HepG2 (cell line): ENCODE results near the gene DSCAM. TPM values are rescaled to one million over a fixed set of nuclear protein-coding genes. Genes with fewer than 3 reads are reported as not detected.

Source experiments
- ATAC-seq: fragments of 200-7000 bp; cut with Tn5 transposase; 3 replicates; pipeline ENCODE4 v1.9.1; 2020; ENCODE audit warnings: mild to moderate bottlenecking, moderate library complexity
- BruUV-seq: library from RNA; stranded (reverse); fragments of 400-500 nt; replicated peaks from 2 replicates; lab custom pipeline; 2021; lab: Mats Ljungman, UMichigan
- CTCF ChIA-PET: fragments of 300-600 bp; formaldehyde crosslinking; extraction: SDS; loops from one replicate; lab custom pipeline; 2021; ENCODE audit warnings: low total read pairs, inconsistent platforms, low intra/inter-chr PET ratio; lab: Yijun Ruan, JAX
- POLR2A ChIA-PET: fragments of 350-600 bp; sonication (Branson Sonifier 250); formaldehyde crosslinking; loops from one replicate; lab custom pipeline; 2020; ENCODE audit warnings: antibody characterized with exemption, inconsistent platforms; lab: Yijun Ruan, JAX
- DNase-seq: peaks from one replicate; pipeline ENCODE4 v3.0.0-alpha.2; 2015; ENCODE audit warnings: low spot score
- FAIRE-seq: peaks from 3 replicates; lab custom pipeline; 2011; peaks lifted over from hg19 to GRCh38; lab: Jason Lieb, UNC
- H2AFZ ChIP-seq: one replicate; pipeline ENCODE4 v1.6.1; 2011; ENCODE audit warnings: low read length, inconsistent platforms
- H3K27ac ChIP-seq: fragments of 300-600 bp; 3 replicates; pipeline ENCODE4 v1.8.0; 2011; ENCODE audit warnings: mixed run types, mild to moderate bottlenecking, mixed read lengths, low read length, inconsistent platforms; ENCODE audit not compliant: insufficient read depth; ENCODE audit errors: extremely low read length
- H3K27me3 ChIP-seq, 2 experiments: fragments of 200-600 bp in 1 of 2; 2 replicates in 1 of 2; 3 replicates in 1 of 2; pipeline versions ENCODE4 v1.6.0 to v1.8.0; 2011; ENCODE audit warnings: low read length in 2 of 2, mild to moderate bottlenecking in 2 of 2, moderate library complexity in 2 of 2, inconsistent platforms in 1 of 2; ENCODE audit not compliant: insufficient read depth in 2 of 2, control insufficient read depth in 1 of 2
- H3K36me3 ChIP-seq, 2 experiments: fragments of 200-600 bp in 1 of 2; replicated peaks in 1 of 2; 2 replicates in 1 of 2; 3 replicates in 1 of 2; pipeline versions ENCODE4 v1.5.1 to v1.8.0; 2011; ENCODE audit warnings: low read length in 2 of 2, inconsistent platforms in 1 of 2; ENCODE audit not compliant: insufficient read depth in 2 of 2, control insufficient read depth in 1 of 2
- H3K4me1 ChIP-seq: 2 replicates; pipeline ENCODE4 v1.5.1; 2012; ENCODE audit warnings: low read length, inconsistent platforms; ENCODE audit not compliant: insufficient read depth
- H3K4me2 ChIP-seq: 2 replicates; pipeline ENCODE4 v1.6.0; 2011; ENCODE audit warnings: low read depth, low read length, inconsistent platforms
- H3K4me3 ChIP-seq, 3 experiments: fragments of 200-600 bp in 1 of 3; sonication (generic), shearing (Covaris generic) in 1 of 3; replicated peaks in 1 of 3; 2 replicates each; pipeline ENCODE4 v1.5.1; 2011 to 2016; ENCODE audit warnings: low read length in 3 of 3, inconsistent platforms in 2 of 3, low read depth in 2 of 3, mild to moderate bottlenecking in 2 of 3, control low read depth in 1 of 3, mixed read lengths in 1 of 3; ENCODE audit not compliant: insufficient read depth in 1 of 3
- H3K79me2 ChIP-seq: one replicate; pipeline ENCODE4 v1.6.1; 2011; ENCODE audit warnings: low read length, inconsistent platforms; ENCODE audit not compliant: insufficient read depth
- H3K9ac ChIP-seq: 2 replicates; pipeline ENCODE4 v1.6.0; 2011; ENCODE audit warnings: mild to moderate bottlenecking, low read depth, low read length, inconsistent platforms; ENCODE audit not compliant: insufficient read depth
- H3K9me3 ChIP-seq: 2 replicates; pipeline ENCODE4 v1.5.1; 2012; ENCODE audit warnings: mild to moderate bottlenecking, low read length
- H4K20me1 ChIP-seq: 2 replicates; pipeline ENCODE4 v1.6.0; 2011; ENCODE audit warnings: inconsistent platforms, mild to moderate bottlenecking, low read length, moderate library complexity; ENCODE audit not compliant: insufficient read depth
- HNRNPL ChIP-seq: fragments of 200-400 bp; formaldehyde crosslinking; IDR thresholded peaks from 2 replicates; pipeline ENCODE4 v1.6.1; 2017; ENCODE audit warnings: mild to moderate bottlenecking, low read depth, low read length
- KDM3A ChIP-seq: IDR thresholded peaks from 2 replicates; pipeline ENCODE4 v1.6.1; 2018; ENCODE audit warnings: low read depth, missing compliant biosample characterization
- MZF1 ChIP-seq: sonication (generic); formaldehyde crosslinking; IDR thresholded peaks from 2 replicates; pipeline ENCODE4 v1.8.1; 2023; ENCODE audit warnings: mild to moderate bottlenecking, missing genetic modification reagents, borderline replicate concordance
- PHB2 ChIP-seq: fragments of 450-650 bp; IDR thresholded peaks from 2 replicates; pipeline ENCODE4 v1.6.1; 2018; ENCODE audit not compliant: partially characterized antibody
- PHF21A ChIP-seq: sonication (generic); formaldehyde crosslinking; IDR thresholded peaks from 2 replicates; pipeline ENCODE4 v1.5.0; 2020; ENCODE audit warnings: mild to moderate bottlenecking, missing genetic modification reagents
- RNF2 ChIP-seq: fragments of 450-650 bp; conservative IDR thresholded peaks from 2 replicates; pipeline ENCODE4 v1.6.1; 2016; ENCODE audit warnings: low read depth
- SATB2 ChIP-seq: sonication (generic); formaldehyde crosslinking; IDR thresholded peaks from 2 replicates; pipeline ENCODE4 v1.5.0; 2020; ENCODE audit warnings: missing genetic modification reagents
- SNRNP70 ChIP-seq: fragments of 200-400 bp; formaldehyde crosslinking; IDR thresholded peaks from 2 replicates; pipeline ENCODE4 v1.6.1; 2017; ENCODE audit warnings: mild to moderate bottlenecking, low read depth, low read length, moderate library complexity
- TAF15 ChIP-seq: fragments of 200-400 bp; formaldehyde crosslinking; IDR thresholded peaks from one replicate; pipeline ENCODE4 v1.6.1; 2018; ENCODE audit warnings: mild to moderate bottlenecking, low read depth, low read length; ENCODE audit not compliant: poor library complexity, severe bottlenecking
- ZBTB7B ChIP-seq: sonication (generic); formaldehyde crosslinking; IDR thresholded peaks from 2 replicates; pipeline ENCODE4 v1.4.0; 2020; ENCODE audit warnings: missing genetic modification reagents
- ZNF546 ChIP-seq: sonication (generic); formaldehyde crosslinking; conservative IDR thresholded peaks from 2 replicates; pipeline ENCODE4 v1.8.1; 2023; ENCODE audit warnings: mild to moderate bottlenecking, missing genetic modification reagents
- WGBS: methylation state at CpG from one replicate; pipeline ENCODE4 v1.1.6; 2017; ENCODE audit warnings: low lambda C conversion rate; 5-methylcytosine and 5-hydroxymethylcytosine counted together
- in situ Hi-C: cut with HindIII; loops from 2 replicates; pipeline ENCODE4 v1.10.0; 2017; ENCODE audit warnings: low pct_unique_long_range_greater_than_20kb; ENCODE audit not compliant: extremely low pct_ligation_motif_present
- intact Hi-C: fragments of 100-400 bp; cut with micrococcal nuclease; formaldehyde crosslinking; loops from one replicate; pipeline ENCODE4 v1.10.0; 2022; ENCODE audit not compliant: unreplicated experiment
- polyA plus RNA-seq, 8 experiments: library from polyadenylated mRNA; depleted of rRNA in 3 of 8; stranded (reverse) in 7 of 8; unstranded in 1 of 8; fragments of >200 nt; fragmentation: Illumina TruSeq in 4 of 8; extraction: Trizol in 4 of 8; gene quantifications; 2 replicates each; pipeline versions ENCODE4 v1.2.1 to v1.2.3, GENCODE V29; 2011 to 2016; ENCODE audit warnings: low read depth in 4 of 8, missing spikeins in 1 of 8, mixed read lengths in 1 of 8; ENCODE audit not compliant: insufficient read depth in 1 of 8
- total RNA-seq, 5 experiments: library from RNA; depleted of rRNA; stranded (reverse); fragments of >200 nt; fragmentation: Illumina TruSeq; extraction: Trizol; gene quantifications; 2 replicates each; pipeline ENCODE4 v1.2.3, GENCODE V29; 2016; ENCODE audit warnings: low read depth in 1 of 5
- TF ChIP-seq, protein P1 (sequence below): sonication (generic); formaldehyde crosslinking; IDR thresholded peaks from 2 replicates; pipeline ENCODE4 v1.4.0; 2020; ENCODE audit warnings: missing genetic modification reagents

The DSCAM gene
- total and polyA plus RNA-seq, 2 of the 13 experiments (the other 11 are each of a cell fraction or from before 2014, with no cell fraction given), result not detected

GRCh38 chr21:40052276-40052675, 794.7 kb downstream of the DSCAM start:
- in situ Hi-C loops, result no loop called here
- no peak overlapping the region for H3K27ac ChIP-seq
- H2AFZ ChIP-seq, result no peak overlapping the region
- TF ChIP-seq TAF15 (no peak), PHB2 (no peak), SATB2 (CRISPR knock-in tag) (no peak), HNRNPL (no peak), SNRNP70 (no peak), PHF21A (no peak), KDM3A (CRISPR knock-in tag) (no peak), ZNF546 (CRISPR knock-in tag) (no peak), ZBTB7B (CRISPR knock-in tag) (no peak), MZF1 (CRISPR knock-in tag) (no peak), RNF2 (no peak)
- TF ChIP-seq, protein P1, sequence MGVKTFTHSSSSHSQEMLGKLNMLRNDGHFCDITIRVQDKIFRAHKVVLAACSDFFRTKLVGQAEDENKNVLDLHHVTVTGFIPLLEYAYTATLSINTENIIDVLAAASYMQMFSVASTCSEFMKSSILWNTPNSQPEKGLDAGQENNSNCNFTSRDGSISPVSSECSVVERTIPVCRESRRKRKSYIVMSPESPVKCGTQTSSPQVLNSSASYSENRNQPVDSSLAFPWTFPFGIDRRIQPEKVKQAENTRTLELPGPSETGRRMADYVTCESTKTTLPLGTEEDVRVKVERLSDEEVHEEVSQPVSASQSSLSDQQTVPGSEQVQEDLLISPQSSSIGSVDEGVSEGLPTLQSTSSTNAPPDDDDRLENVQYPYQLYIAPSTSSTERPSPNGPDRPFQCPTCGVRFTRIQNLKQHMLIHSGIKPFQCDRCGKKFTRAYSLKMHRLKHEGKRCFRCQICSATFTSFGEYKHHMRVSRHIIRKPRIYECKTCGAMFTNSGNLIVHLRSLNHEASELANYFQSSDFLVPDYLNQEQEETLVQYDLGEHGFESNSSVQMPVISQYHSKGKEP (CRISPR knock-in tag), result no peak
- whole genome bisulfite sequencing, result 17% methylated on average over 2 of the region's 2 CpGs
- no peaks in the 10 kb centered on the region for H3K36me3 ChIP-seq
- DNase-seq (no peak), FAIRE-seq (no peak), ATAC-seq (no peak)
- intact Hi-C loops, result no loop called here
- H3K4me1 ChIP-seq, result no peaks in the 10 kb centered on the region
- no peaks in the 10 kb centered on the region for H4K20me1 ChIP-seq
- peaks cover 86% of the 10 kb centered on the region for H3K9me3 ChIP-seq
- ChIA-PET CTCF (no interaction called here), POLR2A (no interaction called here)
- H3K27me3 ChIP-seq, result no peaks in the 10 kb centered on the region
- H3K4me2 ChIP-seq, result no peak overlapping the region
- no peaks in the 10 kb centered on the region for H3K79me2 ChIP-seq
- no TSS peak for BruUV-seq
- no peak overlapping the region for H3K9ac ChIP-seq
- H3K4me3 ChIP-seq, result no peak overlapping the region
